ENCODE data around the gene SLC18A3.

- TF ChIP-seq CTCF (IDR thresholded peaks at IDR 0.05) (no peak), POLR2A (IDR thresholded peaks at IDR 0.05) (no peak)
Observed at GRCh38 chr10:49564461-49565009, 45.6 kb upstream of the SLC18A3 start.

Data from testis (tissue), 2 donors.